K562 (cell line): Measurements from ENCODE around the gene RASEF. TPM values are rescaled to one million over a fixed set of nuclear protein-coding genes. Genes with fewer than 3 reads are reported as not detected.

Source experiments
- ATAC-seq: fragments of 200-7000 bp; cut with Tn5 transposase; 3 replicates; pipeline ENCODE4 v1.9.1; 2020; ENCODE audit warnings: moderate library complexity
- BruUV-seq: library from RNA; stranded (reverse); fragments of 400-500 nt; replicated peaks from 2 replicates; lab custom pipeline; 2021; lab: Mats Ljungman, UMichigan
- CTCF ChIA-PET: fragments of 300-600 bp; formaldehyde crosslinking; extraction: SDS; loops from one replicate; lab custom pipeline; 2021; ENCODE audit warnings: low intra/inter-chr PET ratio; lab: Yijun Ruan, JAX
- POLR2A ChIA-PET: fragments of 300-600, 350-650 bp; sonication (Branson Sonifier 250); formaldehyde crosslinking; extraction: SDS; loops from one replicate; lab custom pipeline; 2021; ENCODE audit warnings: antibody characterized with exemption, inconsistent platforms; lab: Yijun Ruan, JAX
- DNase-seq, 4 experiments: peaks; one replicate each; pipeline versions ENCODE4 v3.0.0 to v3.0.0-alpha.2; 2011 to 2018; ENCODE audit warnings: low spot score in 3 of 4, mixed read lengths in 3 of 4; ENCODE audit errors: extremely low read depth in 1 of 4
- FAIRE-seq: peaks from 2 replicates; lab custom pipeline; 2011; peaks lifted over from hg19 to GRCh38; lab: Jason Lieb, UNC
- H2AFZ ChIP-seq: 2 replicates; pipeline ENCODE4 v1.6.0; 2011; ENCODE audit warnings: low read depth, low read length, control low read depth, inconsistent platforms
- H3K27ac ChIP-seq: fragments of 200-600 bp; 3 replicates; pipeline ENCODE4 v1.8.0; 2011; ENCODE audit warnings: low read depth, mild to moderate bottlenecking, control low read depth, inconsistent platforms, low read length, moderate library complexity, mixed read lengths; ENCODE audit errors: extremely low read depth
- H3K27me3 ChIP-seq, 2 experiments: fragments of 300-600 bp in 1 of 2; 2 replicates in 1 of 2; 3 replicates in 1 of 2; pipeline versions ENCODE4 v1.6.0 to v1.8.0; 2011; ENCODE audit warnings: inconsistent platforms in 2 of 2, low read length in 2 of 2, mild to moderate bottlenecking in 1 of 2, mixed read lengths in 1 of 2, moderate library complexity in 1 of 2; ENCODE audit not compliant: control insufficient read depth in 2 of 2, insufficient read depth in 2 of 2
- H3K36me3 ChIP-seq: fragments of 300-600 bp; 3 replicates; pipeline ENCODE4 v1.8.0; 2011; ENCODE audit warnings: mild to moderate bottlenecking, low read length, inconsistent platforms; ENCODE audit not compliant: control insufficient read depth, insufficient read depth
- H3K4me1 ChIP-seq, 2 experiments: fragments of 200-600 bp in 1 of 2; replicated peaks in 1 of 2; 2 replicates in 1 of 2; 3 replicates in 1 of 2; pipeline versions ENCODE4 v1.5.1 to v1.8.0; 2011; ENCODE audit warnings: inconsistent platforms in 2 of 2, low read length in 2 of 2, mild to moderate bottlenecking in 1 of 2, mixed read lengths in 1 of 2, moderate library complexity in 1 of 2; ENCODE audit not compliant: control insufficient read depth in 2 of 2, insufficient read depth in 2 of 2
- H3K4me2 ChIP-seq: 2 replicates; pipeline ENCODE4 v1.6.1; 2011; ENCODE audit warnings: low read length, control low read depth, inconsistent platforms, mixed read lengths; ENCODE audit not compliant: insufficient read depth
- H3K4me3 ChIP-seq: fragments of 200-600 bp; sonication (generic), shearing (Covaris generic); 2 replicates; pipeline ENCODE4 v1.5.1; 2016; ENCODE audit warnings: control low read depth, inconsistent platforms
- H3K79me2 ChIP-seq: fragments of 200-600 bp; 3 replicates; pipeline ENCODE4 v1.8.0; 2011; ENCODE audit warnings: low read length, inconsistent platforms; ENCODE audit not compliant: control insufficient read depth, insufficient read depth
- H3K9ac ChIP-seq, 2 experiments: 2 replicates each; pipeline versions ENCODE4 v1.6.0 to v1.6.1; 2011; ENCODE audit warnings: low read depth in 2 of 2, low read length in 2 of 2, control low read depth in 1 of 2, inconsistent platforms in 1 of 2, mild to moderate bottlenecking in 1 of 2, mixed read lengths in 1 of 2; ENCODE audit not compliant: insufficient read depth in 1 of 2
- H3K9me1 ChIP-seq: one replicate; pipeline ENCODE4 v1.6.0; 2011; ENCODE audit warnings: inconsistent platforms, mild to moderate bottlenecking, low read length, moderate library complexity; ENCODE audit not compliant: control insufficient read depth, insufficient read depth
- H3K9me3 ChIP-seq: replicated peaks from 2 replicates; pipeline ENCODE4 v1.5.1; 2011; ENCODE audit warnings: low read depth, low read length, inconsistent platforms; ENCODE audit not compliant: control insufficient read depth, insufficient read depth
- H4K20me1 ChIP-seq: replicated peaks from 2 replicates; pipeline ENCODE4 v1.6.1; 2011; ENCODE audit warnings: low read length, inconsistent platforms, mixed read lengths; ENCODE audit not compliant: control insufficient read depth, insufficient read depth
- ADNP ChIP-seq: fragments of 200-800 bp; sonication (Bioruptor generic); IDR thresholded peaks from 2 replicates; pipeline ENCODE4 v1.6.1; 2016; ENCODE audit warnings: missing genetic modification characterization, missing compliant biosample characterization
- KDM1A ChIP-seq, 2 experiments: fragments of 450-650 bp; IDR thresholded peaks; 2 replicates each; pipeline ENCODE4 v1.6.1; 2016; ENCODE audit warnings: mild to moderate bottlenecking in 2 of 2
- PRPF4 ChIP-seq: fragments of 200-400 bp; formaldehyde crosslinking; IDR thresholded peaks from one replicate; pipeline ENCODE4 v1.6.1; 2017; ENCODE audit warnings: low read length, low read depth, mild to moderate bottlenecking; ENCODE audit not compliant: insufficient read depth, poor library complexity, severe bottlenecking
- SRSF9 ChIP-seq: fragments of 200-400 bp; formaldehyde crosslinking; IDR thresholded peaks from 2 replicates; pipeline ENCODE4 v1.6.1; 2017; ENCODE audit warnings: low read depth, low read length, borderline replicate concordance
- TAF7 ChIP-seq: fragments of 450-650 bp; IDR thresholded peaks from 2 replicates; pipeline ENCODE4 v1.6.1; 2016; ENCODE audit warnings: missing genetic modification characterization, missing compliant biosample characterization
- WGBS: fragments of 100-300 bp; shearing (Covaris generic); methylation state at CpG from one replicate; pipeline ENCODE4 v1.1.6; 2016; ENCODE audit warnings: low coverage, mixed read lengths; ENCODE audit not compliant: insufficient coverage; ENCODE audit errors: missing lambda C conversion rate; 5-methylcytosine and 5-hydroxymethylcytosine counted together
- in situ Hi-C: fragments of 300-500 bp; cut with MboI; formaldehyde crosslinking; loops from 4 replicates; pipeline ENCODE4 v1.15.0; 2018; ENCODE audit warnings: inconsistent platforms, mixed read lengths
- intact Hi-C: fragments of 100-400 bp; cut with micrococcal nuclease; formaldehyde crosslinking; loops from 2 replicates; pipeline ENCODE4 v1.14.2; 2022
- polyA plus RNA-seq, 8 experiments: library from polyadenylated mRNA; depleted of rRNA in 4 of 8; stranded (reverse) in 5 of 8; unstranded in 3 of 8; fragments of >200 nt; fragmentation: Nextera tagmentation in 2 of 8; fragmentation: Illumina TruSeq in 1 of 8; extraction: Ambion mirVana in 2 of 8; extraction: Trizol in 1 of 8; gene quantifications; 2 replicates each; pipeline versions ENCODE4 v1.2.1 to v1.2.3, GENCODE V29; 2011 to 2014; ENCODE audit warnings: inconsistent platforms in 1 of 8, missing spikeins in 1 of 8
- total RNA-seq, 7 experiments: library from RNA; depleted of rRNA in 6 of 7; stranded (reverse); fragments of >200 nt in 6 of 7; fragmentation: Illumina TruSeq in 2 of 7; extraction: Trizol in 2 of 7; gene quantifications; 2 replicates each; pipeline versions ENCODE4 v1.2.1 to v1.2.3, GENCODE V29; 2011 to 2021; ENCODE audit warnings: low replicate concordance in 1 of 7
- TF ChIP-seq, protein P1 (sequence below): sonication (generic); formaldehyde crosslinking; IDR thresholded peaks from 2 replicates; pipeline ENCODE4 v1.8.0; 2022; ENCODE audit warnings: mild to moderate bottlenecking, missing genetic modification reagents
- TF ChIP-seq, protein P2 (sequence below): fragments of 250-450 bp; sonication (Bioruptor Pico); IDR thresholded peaks from 2 replicates; pipeline ENCODE4 v1.4.0; 2020
- TF ChIP-seq, protein P3 (sequence below): sonication (generic); formaldehyde crosslinking; IDR thresholded peaks from 2 replicates; pipeline ENCODE4 v1.9.0; 2022; ENCODE audit warnings: mild to moderate bottlenecking, missing genetic modification reagents
- TF ChIP-seq, protein P4 (sequence below): sonication (generic); formaldehyde crosslinking; IDR thresholded peaks from 2 replicates; pipeline ENCODE4 v1.8.0; 2022; ENCODE audit warnings: missing genetic modification reagents, mild to moderate bottlenecking, borderline replicate concordance
- TF ChIP-seq, protein P5 (sequence below): fragments of 200-800 bp; sonication (Bioruptor generic); IDR thresholded peaks from 2 replicates; pipeline ENCODE4 v1.6.1; 2016; ENCODE audit warnings: missing genetic modification characterization, missing compliant biosample characterization

RASEF gene
- total and polyA plus RNA-seq, 9 of the 15 experiments (the other 6 are each of a cell fraction or from before 2014, with no cell fraction given) = 0.01 to 0.18 (median 0.11) TPM; not detected in 4

DNA sequence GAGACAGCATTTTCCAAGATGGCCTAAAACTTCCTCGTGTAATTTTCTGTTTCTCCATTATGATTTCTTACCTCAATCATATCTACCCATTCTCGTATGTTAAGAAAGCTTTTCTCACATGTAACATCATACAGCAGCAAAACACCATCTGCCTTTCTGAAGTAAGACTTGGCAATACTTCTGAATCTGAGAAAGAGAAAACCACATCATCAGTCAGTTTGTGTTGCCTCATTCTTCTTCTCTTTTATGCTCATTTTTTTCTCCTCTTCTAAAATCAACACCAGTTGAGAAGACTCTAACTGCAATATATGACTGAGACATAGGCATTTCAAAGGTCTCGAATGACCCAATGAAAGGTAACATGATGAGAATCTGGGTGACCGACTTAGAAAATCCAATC lies 66.0 kb downstream of the RASEF start:
- 3% methylated on average over 4 of the region's 4 CpGs for WGBS
- no peak for ATAC-seq
- H3K27me3 ChIP-seq = no peaks in the 10 kb centered on the region
- no peak overlapping the region for H2AFZ ChIP-seq
- no peaks in the 10 kb centered on the region for H4K20me1 ChIP-seq
- no peaks in the 10 kb centered on the region for H3K4me1 ChIP-seq
- no peaks in the 10 kb centered on the region for H3K9me1 ChIP-seq
- DNase-seq = no peak
- ChIA-PET POLR2A (no interaction called here), CTCF (no interaction called here)
- no peaks in the 10 kb centered on the region for H3K79me2 ChIP-seq
- no TSS peak for BruUV-seq
- no peak for FAIRE-seq
- no peak overlapping the region for H3K4me2 ChIP-seq
- H3K36me3 ChIP-seq = no peaks in the 10 kb centered on the region
- in situ Hi-C loops = no loop called here
- no peak overlapping the region for H3K4me3 ChIP-seq
- H3K9ac ChIP-seq = no peak overlapping the region
- H3K27ac ChIP-seq = no peak overlapping the region
- intact Hi-C loops = no loop called here
- H3K9me3 ChIP-seq = no peaks in the 10 kb centered on the region
- TF ChIP-seq ADNP (no peak), SRSF9 (no peak), KDM1A (IDR thresholded peaks at IDR 0.05) (no peak), PRPF4 (no peak), TAF7 (no peak)
- TF ChIP-seq, protein P1, sequence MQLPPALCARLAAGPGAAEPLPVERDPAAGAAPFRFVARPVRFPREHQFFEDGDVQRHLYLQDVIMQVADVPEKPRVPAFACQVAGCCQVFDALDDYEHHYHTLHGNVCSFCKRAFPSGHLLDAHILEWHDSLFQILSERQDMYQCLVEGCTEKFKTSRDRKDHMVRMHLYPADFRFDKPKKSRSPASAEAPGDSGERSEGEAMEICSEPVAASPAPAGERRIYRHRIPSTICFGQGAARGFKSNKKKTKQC (CRISPR knock-in tag) = no peak
- TF ChIP-seq, protein P2, sequence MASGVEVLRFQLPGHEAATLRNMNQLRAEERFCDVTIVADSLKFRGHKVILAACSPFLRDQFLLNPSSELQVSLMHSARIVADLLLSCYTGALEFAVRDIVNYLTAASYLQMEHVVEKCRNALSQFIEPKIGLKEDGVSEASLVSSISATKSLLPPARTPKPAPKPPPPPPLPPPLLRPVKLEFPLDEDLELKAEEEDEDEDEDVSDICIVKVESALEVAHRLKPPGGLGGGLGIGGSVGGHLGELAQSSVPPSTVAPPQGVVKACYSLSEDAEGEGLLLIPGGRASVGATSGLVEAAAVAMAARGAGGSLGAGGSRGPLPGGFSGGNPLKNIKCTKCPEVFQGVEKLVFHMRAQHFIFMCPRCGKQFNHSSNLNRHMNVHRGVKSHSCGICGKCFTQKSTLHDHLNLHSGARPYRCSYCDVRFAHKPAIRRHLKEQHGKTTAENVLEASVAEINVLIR (CRISPR knock-in tag) = no peak
- TF ChIP-seq, protein P3, sequence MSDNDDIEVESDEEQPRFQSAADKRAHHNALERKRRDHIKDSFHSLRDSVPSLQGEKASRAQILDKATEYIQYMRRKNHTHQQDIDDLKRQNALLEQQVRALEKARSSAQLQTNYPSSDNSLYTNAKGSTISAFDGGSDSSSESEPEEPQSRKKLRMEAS (CRISPR knock-in tag) = no peak
- TF ChIP-seq, protein P4, sequence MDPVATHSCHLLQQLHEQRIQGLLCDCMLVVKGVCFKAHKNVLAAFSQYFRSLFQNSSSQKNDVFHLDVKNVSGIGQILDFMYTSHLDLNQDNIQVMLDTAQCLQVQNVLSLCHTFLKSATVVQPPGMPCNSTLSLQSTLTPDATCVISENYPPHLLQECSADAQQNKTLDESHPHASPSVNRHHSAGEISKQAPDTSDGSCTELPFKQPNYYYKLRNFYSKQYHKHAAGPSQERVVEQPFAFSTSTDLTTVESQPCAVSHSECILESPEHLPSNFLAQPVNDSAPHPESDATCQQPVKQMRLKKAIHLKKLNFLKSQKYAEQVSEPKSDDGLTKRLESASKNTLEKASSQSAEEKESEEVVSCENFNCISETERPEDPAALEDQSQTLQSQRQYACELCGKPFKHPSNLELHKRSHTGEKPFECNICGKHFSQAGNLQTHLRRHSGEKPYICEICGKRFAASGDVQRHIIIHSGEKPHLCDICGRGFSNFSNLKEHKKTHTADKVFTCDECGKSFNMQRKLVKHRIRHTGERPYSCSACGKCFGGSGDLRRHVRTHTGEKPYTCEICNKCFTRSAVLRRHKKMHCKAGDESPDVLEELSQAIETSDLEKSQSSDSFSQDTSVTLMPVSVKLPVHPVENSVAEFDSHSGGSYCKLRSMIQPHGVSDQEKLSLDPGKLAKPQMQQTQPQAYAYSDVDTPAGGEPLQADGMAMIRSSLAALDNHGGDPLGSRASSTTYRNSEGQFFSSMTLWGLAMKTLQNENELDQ (CRISPR knock-in tag) = no peak
- TF ChIP-seq, protein P5, sequence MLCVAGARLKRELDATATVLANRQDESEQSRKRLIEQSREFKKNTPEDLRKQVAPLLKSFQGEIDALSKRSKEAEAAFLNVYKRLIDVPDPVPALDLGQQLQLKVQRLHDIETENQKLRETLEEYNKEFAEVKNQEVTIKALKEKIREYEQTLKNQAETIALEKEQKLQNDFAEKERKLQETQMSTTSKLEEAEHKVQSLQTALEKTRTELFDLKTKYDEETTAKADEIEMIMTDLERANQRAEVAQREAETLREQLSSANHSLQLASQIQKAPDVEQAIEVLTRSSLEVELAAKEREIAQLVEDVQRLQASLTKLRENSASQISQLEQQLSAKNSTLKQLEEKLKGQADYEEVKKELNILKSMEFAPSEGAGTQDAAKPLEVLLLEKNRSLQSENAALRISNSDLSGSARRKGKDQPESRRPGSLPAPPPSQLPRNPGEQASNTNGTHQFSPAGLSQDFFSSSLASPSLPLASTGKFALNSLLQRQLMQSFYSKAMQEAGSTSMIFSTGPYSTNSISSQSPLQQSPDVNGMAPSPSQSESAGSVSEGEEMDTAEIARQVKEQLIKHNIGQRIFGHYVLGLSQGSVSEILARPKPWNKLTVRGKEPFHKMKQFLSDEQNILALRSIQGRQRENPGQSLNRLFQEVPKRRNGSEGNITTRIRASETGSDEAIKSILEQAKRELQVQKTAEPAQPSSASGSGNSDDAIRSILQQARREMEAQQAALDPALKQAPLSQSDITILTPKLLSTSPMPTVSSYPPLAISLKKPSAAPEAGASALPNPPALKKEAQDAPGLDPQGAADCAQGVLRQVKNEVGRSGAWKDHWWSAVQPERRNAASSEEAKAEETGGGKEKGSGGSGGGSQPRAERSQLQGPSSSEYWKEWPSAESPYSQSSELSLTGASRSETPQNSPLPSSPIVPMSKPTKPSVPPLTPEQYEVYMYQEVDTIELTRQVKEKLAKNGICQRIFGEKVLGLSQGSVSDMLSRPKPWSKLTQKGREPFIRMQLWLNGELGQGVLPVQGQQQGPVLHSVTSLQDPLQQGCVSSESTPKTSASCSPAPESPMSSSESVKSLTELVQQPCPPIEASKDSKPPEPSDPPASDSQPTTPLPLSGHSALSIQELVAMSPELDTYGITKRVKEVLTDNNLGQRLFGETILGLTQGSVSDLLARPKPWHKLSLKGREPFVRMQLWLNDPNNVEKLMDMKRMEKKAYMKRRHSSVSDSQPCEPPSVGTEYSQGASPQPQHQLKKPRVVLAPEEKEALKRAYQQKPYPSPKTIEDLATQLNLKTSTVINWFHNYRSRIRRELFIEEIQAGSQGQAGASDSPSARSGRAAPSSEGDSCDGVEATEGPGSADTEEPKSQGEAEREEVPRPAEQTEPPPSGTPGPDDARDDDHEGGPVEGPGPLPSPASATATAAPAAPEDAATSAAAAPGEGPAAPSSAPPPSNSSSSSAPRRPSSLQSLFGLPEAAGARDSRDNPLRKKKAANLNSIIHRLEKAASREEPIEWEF (CRISPR knock-in tag) = no peak
